Body of pancreas (tissue), 4 donors: ENCODE measurements around the gene TPD52L1.

Experiments used
- POLR2A ChIP-seq, 3 donors: fragments of 450-650 bp; IDR thresholded peaks; one replicate each; pipeline ENCODE4 v1.6.1; 2016; ENCODE audit warnings: antibody characterized with exemption in 3 of 3, mild to moderate bottlenecking in 2 of 3
- TF ChIP-seq, protein P1 (sequence below), 7 experiments: fragments of 450-650 bp in 4 of 7; fragments of 200-600 bp in 3 of 7; sonication (generic) in 3 of 7; IDR thresholded peaks; one replicate each; pipeline ENCODE4 v1.5.1; 2016 to 2019; ENCODE audit warnings: antibody characterized with exemption in 7 of 7

DNA sequence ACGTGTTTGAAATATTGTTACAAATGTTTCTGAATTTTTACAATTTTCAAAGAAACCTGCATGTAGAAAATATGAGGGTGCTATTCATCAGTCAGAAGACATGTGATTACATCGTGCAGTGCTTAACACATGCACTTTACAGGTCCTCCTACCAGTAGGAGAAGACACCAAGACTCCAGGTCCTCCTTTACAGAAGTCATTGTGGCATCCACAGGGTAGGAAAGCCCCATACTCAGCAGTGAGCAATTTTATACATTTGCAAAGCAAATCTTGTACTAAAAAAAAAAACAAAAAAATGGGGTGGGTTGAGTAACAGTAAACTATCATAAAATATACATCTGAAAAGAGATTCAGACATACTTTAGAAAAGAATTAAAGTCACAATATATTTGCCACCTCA lies 14.0 kb downstream of the TPD52L1 start:
- no peak for TF ChIP-seq POLR2A (IDR thresholded peaks at IDR 0.05)
- TF ChIP-seq, protein P1, sequence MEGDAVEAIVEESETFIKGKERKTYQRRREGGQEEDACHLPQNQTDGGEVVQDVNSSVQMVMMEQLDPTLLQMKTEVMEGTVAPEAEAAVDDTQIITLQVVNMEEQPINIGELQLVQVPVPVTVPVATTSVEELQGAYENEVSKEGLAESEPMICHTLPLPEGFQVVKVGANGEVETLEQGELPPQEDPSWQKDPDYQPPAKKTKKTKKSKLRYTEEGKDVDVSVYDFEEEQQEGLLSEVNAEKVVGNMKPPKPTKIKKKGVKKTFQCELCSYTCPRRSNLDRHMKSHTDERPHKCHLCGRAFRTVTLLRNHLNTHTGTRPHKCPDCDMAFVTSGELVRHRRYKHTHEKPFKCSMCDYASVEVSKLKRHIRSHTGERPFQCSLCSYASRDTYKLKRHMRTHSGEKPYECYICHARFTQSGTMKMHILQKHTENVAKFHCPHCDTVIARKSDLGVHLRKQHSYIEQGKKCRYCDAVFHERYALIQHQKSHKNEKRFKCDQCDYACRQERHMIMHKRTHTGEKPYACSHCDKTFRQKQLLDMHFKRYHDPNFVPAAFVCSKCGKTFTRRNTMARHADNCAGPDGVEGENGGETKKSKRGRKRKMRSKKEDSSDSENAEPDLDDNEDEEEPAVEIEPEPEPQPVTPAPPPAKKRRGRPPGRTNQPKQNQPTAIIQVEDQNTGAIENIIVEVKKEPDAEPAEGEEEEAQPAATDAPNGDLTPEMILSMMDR (IDR thresholded peaks at IDR 0.05): no peak
